H1 (cell line): ENCODE results near the gene TMEM238. TPM values are rescaled to one million over a fixed set of nuclear protein-coding genes. Genes with fewer than 3 reads are reported as not detected.

Experiments
- CTCF ChIA-PET: fragments of 300-600 bp; sonication (Branson Sonifier 250); formaldehyde crosslinking; loops from one replicate; lab custom pipeline; 2021; ENCODE audit not compliant: partially characterized antibody; lab: Charles Lee
- POLR2A ChIA-PET: fragments of 300-600 bp; sonication (Branson Sonifier 250); formaldehyde crosslinking; loops from one replicate; lab custom pipeline; 2021; ENCODE audit warnings: inconsistent platforms; ENCODE audit not compliant: partially characterized antibody; lab: Charles Lee
- DNase-seq, 2 experiments: peaks; one replicate each; pipeline versions ENCODE4 v3.0.0 to v3.0.0-alpha.2; 2010 to 2022; ENCODE audit warnings: low spot score in 2 of 2, low read depth in 1 of 2, mixed read lengths in 1 of 2
- FAIRE-seq: peaks from 2 replicates; lab custom pipeline; 2011; peaks lifted over from hg19 to GRCh38; lab: Jason Lieb, UNC
- H2AFZ ChIP-seq: 2 replicates; pipeline ENCODE4 v1.8.1; 2012; ENCODE audit warnings: low read length, inconsistent platforms
- H2AK5ac ChIP-seq: 2 replicates; pipeline ENCODE4 v1.6.1; 2013; ENCODE audit warnings: low read depth, low read length
- H2BK120ac ChIP-seq: replicated peaks from 2 replicates; pipeline ENCODE3; 2013; ENCODE audit warnings: low read depth, low read length, inconsistent platforms
- H2BK12ac ChIP-seq: 2 replicates; pipeline ENCODE4 v1.6.1; 2013; ENCODE audit warnings: low read depth, low read length
- H2BK15ac ChIP-seq: 2 replicates; pipeline ENCODE4 v1.6.1; 2013; ENCODE audit warnings: low read length
- H2BK20ac ChIP-seq: 2 replicates; pipeline ENCODE4 v1.6.1; 2013; ENCODE audit warnings: low read length
- H2BK5ac ChIP-seq: 2 replicates; pipeline ENCODE4 v1.6.1; 2013; ENCODE audit warnings: low read depth, low read length
- H3K14ac ChIP-seq: 2 replicates; pipeline ENCODE4 v1.6.1; 2013; ENCODE audit warnings: inconsistent platforms; ENCODE audit not compliant: insufficient read length
- H3K18ac ChIP-seq: 2 replicates; pipeline ENCODE4 v1.6.1; 2013; ENCODE audit warnings: low read length; ENCODE audit errors: extremely low read depth
- H3K23ac ChIP-seq: 2 replicates; pipeline ENCODE4 v1.6.1; 2013; ENCODE audit warnings: inconsistent platforms; ENCODE audit not compliant: insufficient read length
- H3K23me2 ChIP-seq: 2 replicates; pipeline ENCODE4 v1.6.1; 2013; ENCODE audit warnings: low read depth, low read length
- H3K27ac ChIP-seq: 2 replicates; pipeline ENCODE4 v1.6.1; 2011; ENCODE audit warnings: low read depth, low read length, inconsistent platforms
- H3K27me3 ChIP-seq, 4 experiments: replicated peaks in 1 of 4; 1 replicate in 1 of 4; 2 replicates in 3 of 4; pipeline versions ENCODE4 v1.6.1 to v1.8.1; 2011 to 2013; ENCODE audit warnings: low read length in 3 of 4, mild to moderate bottlenecking in 3 of 4, inconsistent platforms in 2 of 4, mixed read lengths in 2 of 4, moderate library complexity in 1 of 4; ENCODE audit not compliant: control insufficient read depth in 3 of 4, insufficient read depth in 3 of 4; ENCODE audit errors: extremely low read depth in 1 of 4
- H3K36me3 ChIP-seq, 4 experiments: 2 replicates each; pipeline versions ENCODE4 v1.6.1 to v1.8.1; 2011 to 2013; ENCODE audit warnings: mild to moderate bottlenecking in 4 of 4, low read length in 3 of 4, moderate library complexity in 2 of 4, control low read depth in 1 of 4, inconsistent platforms in 1 of 4; ENCODE audit not compliant: insufficient read depth in 4 of 4, control insufficient read depth in 2 of 4
- H3K4ac ChIP-seq: replicated peaks from 2 replicates; pipeline ENCODE3; 2013; ENCODE audit warnings: low read length, low read depth, mixed read lengths, inconsistent platforms; ENCODE audit not compliant: insufficient read length
- H3K4me1 ChIP-seq, 4 experiments: replicated peaks in 1 of 4; 1 replicate in 1 of 4; 2 replicates in 3 of 4; pipeline versions ENCODE4 v1.6.1 to v1.8.1; 2011 to 2013; ENCODE audit warnings: low read length in 3 of 4, inconsistent platforms in 2 of 4, mixed read lengths in 1 of 4; ENCODE audit not compliant: insufficient read depth in 4 of 4, control insufficient read depth in 3 of 4
- H3K4me2 ChIP-seq, 2 experiments: 2 replicates each; pipeline versions ENCODE4 v1.6.1 to v1.8.1; 2011 to 2013; ENCODE audit warnings: low read depth in 2 of 2, low read length in 2 of 2, control low read depth in 1 of 2, inconsistent platforms in 1 of 2, mild to moderate bottlenecking in 1 of 2; ENCODE audit not compliant: insufficient read depth in 1 of 2
- H3K4me3 ChIP-seq, 4 experiments: fragments of 200-600, 300-600 bp in 1 of 4; sonication (generic), shearing (Covaris generic), sonication (Bioruptor Twin) in 1 of 4; 2 replicates each; pipeline versions ENCODE4 v1.5.1 to v1.8.1; 2011 to 2016; ENCODE audit warnings: low read length in 4 of 4, low read depth in 3 of 4, control low read depth in 2 of 4, inconsistent platforms in 2 of 4, mild to moderate bottlenecking in 2 of 4, mixed read lengths in 1 of 4, moderate library complexity in 1 of 4; ENCODE audit not compliant: insufficient read depth in 2 of 4; ENCODE audit errors: extremely low read depth in 1 of 4
- H3K56ac ChIP-seq: replicated peaks from 2 replicates; pipeline ENCODE3; 2013; ENCODE audit warnings: low read depth, mild to moderate bottlenecking, mixed read lengths, low read length, inconsistent platforms; ENCODE audit not compliant: insufficient read length
- H3K79me1 ChIP-seq: 2 replicates; pipeline ENCODE4 v1.6.1; 2013; ENCODE audit warnings: low read depth, low read length, control low read depth
- H3K79me2 ChIP-seq, 2 experiments: 2 replicates each; pipeline versions ENCODE4 v1.6.1 to v1.8.1; 2012 to 2013; ENCODE audit warnings: low read length in 2 of 2, mild to moderate bottlenecking in 2 of 2, inconsistent platforms in 1 of 2; ENCODE audit not compliant: insufficient read depth in 2 of 2, control insufficient read depth in 1 of 2
- H3K9ac ChIP-seq, 4 experiments: replicated peaks in 1 of 4; 1 replicate in 1 of 4; 2 replicates in 3 of 4; pipeline versions ENCODE4 v1.6.1 to v1.8.1; 2011 to 2013; ENCODE audit warnings: low read depth in 3 of 4, low read length in 3 of 4, control low read depth in 2 of 4, mild to moderate bottlenecking in 2 of 4, moderate library complexity in 2 of 4, inconsistent platforms in 1 of 4; ENCODE audit errors: extremely low read depth in 1 of 4
- H3K9me3 ChIP-seq, 2 experiments: 2 replicates each; pipeline versions ENCODE4 v1.6.1 to v1.8.1; 2012 to 2013; ENCODE audit warnings: mild to moderate bottlenecking in 2 of 2, moderate library complexity in 2 of 2, control low read depth in 1 of 2, inconsistent platforms in 1 of 2, low read depth in 1 of 2, low read length in 1 of 2, mixed read lengths in 1 of 2; ENCODE audit not compliant: insufficient read depth in 2 of 2
- H4K20me1 ChIP-seq, 2 experiments: replicated peaks in 1 of 2; 2 replicates each; pipeline versions ENCODE3 to v1.8.1; 2011 to 2013; ENCODE audit warnings: inconsistent platforms in 2 of 2, low read length in 2 of 2, mild to moderate bottlenecking in 1 of 2; ENCODE audit not compliant: insufficient read depth in 2 of 2, control insufficient read depth in 1 of 2
- H4K5ac ChIP-seq: 2 replicates; pipeline ENCODE4 v1.6.1; 2013; ENCODE audit warnings: low read length, low read depth, mixed read lengths, inconsistent platforms; ENCODE audit not compliant: insufficient read length
- H4K8ac ChIP-seq: 2 replicates; pipeline ENCODE4 v1.8.0; 2013; ENCODE audit warnings: mild to moderate bottlenecking, moderate library complexity, low read length, inconsistent platforms; ENCODE audit not compliant: insufficient read depth; ENCODE audit errors: extremely low read depth
- H4K91ac ChIP-seq: replicated peaks from 2 replicates; pipeline ENCODE3; 2013; ENCODE audit warnings: low read length, mixed read lengths, inconsistent platforms; ENCODE audit not compliant: insufficient read length
- GTF2F1 ChIP-seq: IDR thresholded peaks from 2 replicates; pipeline ENCODE4 v1.6.1; 2012; ENCODE audit warnings: low read depth, low read length, improper control_type of control experiment, borderline replicate concordance
- JUND ChIP-seq: IDR thresholded peaks from 2 replicates; pipeline ENCODE4 v1.6.1; 2011; ENCODE audit warnings: mild to moderate bottlenecking, improper control_type of control experiment, low read length
- PHF8 ChIP-seq: fragments of 200-600 bp; sonication (generic); conservative IDR thresholded peaks from 2 replicates; pipeline ENCODE4 v1.7.1; 2012; ENCODE audit warnings: low read depth, mild to moderate bottlenecking, inconsistent platforms, low read length, moderate library complexity
- POLR2AphosphoS5 ChIP-seq: IDR thresholded peaks from 2 replicates; pipeline ENCODE4 v1.6.1; 2011; ENCODE audit warnings: low read depth, low read length
- RNF2 ChIP-seq: fragments of 200-900, 300-1000 bp; sonication (generic); IDR thresholded peaks from 2 replicates; pipeline ENCODE4 v1.7.1; 2016; ENCODE audit warnings: borderline replicate concordance, low read depth, mild to moderate bottlenecking, antibody characterized with exemption, low read length; ENCODE audit not compliant: poor library complexity, severe bottlenecking; ENCODE audit errors: missing control alignments
- TAF1 ChIP-seq: IDR thresholded peaks from 2 replicates; pipeline ENCODE4 v1.6.1; 2011; ENCODE audit warnings: mild to moderate bottlenecking, low read depth, low read length
- TEAD4 ChIP-seq: IDR thresholded peaks from 2 replicates; pipeline ENCODE4 v1.6.1; 2012; ENCODE audit warnings: low read depth, low read length, inconsistent platforms, mixed read lengths
- ZNF274 ChIP-seq: IDR thresholded peaks from 2 replicates; pipeline ENCODE4 v1.7.0; 2012; ENCODE audit warnings: low read length, borderline replicate concordance; ENCODE audit errors: extremely low read depth
- WGBS, 2 experiments: shearing (Covaris generic) in 1 of 2; methylation state at CpG; one replicate each; pipeline versions ENCODE4 v1.1.6 to v1.1.7; 2013 to 2015; ENCODE audit warnings: low lambda C conversion rate in 2 of 2, mixed read lengths in 2 of 2, inconsistent platforms in 1 of 2, low coverage in 1 of 2, missing lambda C conversion rate in 1 of 2; ENCODE audit not compliant: insufficient replicate concordance in 2 of 2, insufficient coverage in 1 of 2, insufficient read length in 1 of 2; ENCODE audit errors: extremely low coverage in 1 of 2, missing lambda C conversion rate in 1 of 2; 5-methylcytosine and 5-hydroxymethylcytosine counted together
- polyA plus RNA-seq, 7 experiments: library from polyadenylated mRNA; depleted of rRNA in 3 of 7; stranded (reverse) in 5 of 7; unstranded in 2 of 7; fragments of >200 nt in 5 of 7; fragments of 200-250 nt in 2 of 7; gene quantifications; 1 replicate in 5 of 7; 2 replicates in 1 of 7; 4 replicates in 1 of 7; pipeline versions ENCODE4 v1.2.1 to v1.2.3, GENCODE V29; 2011 to 2013; ENCODE audit warnings: missing spikeins in 2 of 7, mixed read lengths in 2 of 7
- total RNA-seq: library from RNA; stranded (reverse); fragmentation: NEBNext Ultra II Directional; extraction: Animal tissue kit (Norgen Biotek cat#: 25700); gene quantifications from 2 replicates; pipeline ENCODE4 v1.2.1, GENCODE V29; 2021
- TF ChIP-seq, protein P1 (sequence below): IDR thresholded peaks from 2 replicates; pipeline ENCODE4 v1.6.1; 2012; ENCODE audit warnings: low read length, inconsistent platforms

Gene TMEM238
- total and polyA plus RNA-seq, 2 of the 8 experiments (the other 6 are each of a cell fraction or from before 2014, with no cell fraction given) = 0.53 to 3.8 TPM

DNA sequence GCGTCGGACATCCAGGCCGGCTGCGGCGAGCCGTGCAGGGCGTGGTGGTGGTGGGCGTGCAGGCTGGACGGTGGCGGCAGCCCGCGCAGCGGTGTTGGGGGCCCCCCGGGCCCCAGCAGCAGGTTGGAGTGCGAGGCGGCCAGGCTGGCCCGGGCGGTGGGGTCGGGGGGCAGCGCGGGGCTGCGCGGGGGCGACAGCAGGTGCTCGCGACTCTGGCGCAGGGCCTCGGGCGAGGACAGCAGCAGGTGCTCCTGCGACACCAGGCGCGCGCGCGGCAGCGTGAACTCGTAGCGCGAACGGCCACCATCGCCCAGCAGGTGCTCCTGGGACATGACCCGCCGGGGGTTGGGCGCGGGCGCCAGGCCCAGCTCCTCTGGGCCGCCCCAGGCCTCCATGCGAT, 49.2 kb upstream of the TMEM238 start:
- TF ChIP-seq PHF8 = no peak
- TF ChIP-seq POLR2AphosphoS5 = no peak
- TF ChIP-seq TAF1 = no peak
- TF ChIP-seq ZNF274 = no peak
- no peak for TF ChIP-seq JUND
- no peak for TF ChIP-seq RNF2
- no peak for TF ChIP-seq TEAD4
- TF ChIP-seq, protein P1, sequence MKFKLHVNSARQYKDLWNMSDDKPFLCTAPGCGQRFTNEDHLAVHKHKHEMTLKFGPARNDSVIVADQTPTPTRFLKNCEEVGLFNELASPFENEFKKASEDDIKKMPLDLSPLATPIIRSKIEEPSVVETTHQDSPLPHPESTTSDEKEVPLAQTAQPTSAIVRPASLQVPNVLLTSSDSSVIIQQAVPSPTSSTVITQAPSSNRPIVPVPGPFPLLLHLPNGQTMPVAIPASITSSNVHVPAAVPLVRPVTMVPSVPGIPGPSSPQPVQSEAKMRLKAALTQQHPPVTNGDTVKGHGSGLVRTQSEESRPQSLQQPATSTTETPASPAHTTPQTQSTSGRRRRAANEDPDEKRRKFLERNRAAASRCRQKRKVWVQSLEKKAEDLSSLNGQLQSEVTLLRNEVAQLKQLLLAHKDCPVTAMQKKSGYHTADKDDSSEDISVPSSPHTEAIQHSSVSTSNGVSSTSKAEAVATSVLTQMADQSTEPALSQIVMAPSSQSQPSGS = no peak
- TF ChIP-seq GTF2F1 = no peak
- ChIA-PET CTCF (no interaction called here), POLR2A (no interaction called here)
- no peaks in the 10 kb centered on the region for H3K79me2 ChIP-seq
- no peak overlapping the region for H3K23ac ChIP-seq
- no peak overlapping the region for H4K91ac ChIP-seq
- H2BK5ac ChIP-seq = no peak overlapping the region
- FAIRE-seq (no peak), DNase-seq (no peak)
- H2AK5ac ChIP-seq = no peak overlapping the region
- peaks cover 0 to 3% (median 3%) of the 10 kb centered on the region in 4 experiments; a peak in 5 of 7 replicates for H3K27me3 ChIP-seq
- H3K9ac ChIP-seq = no peak overlapping the region
- H4K8ac ChIP-seq = no peak overlapping the region
- no peak overlapping the region for H3K14ac ChIP-seq
- H3K4me1 ChIP-seq = peaks cover 0 to 3% (median 1%) of the 10 kb centered on the region in 4 experiments; a peak in 2 of 7 replicates
- no peak overlapping the region for H3K27ac ChIP-seq
- no peak overlapping the region for H2BK12ac ChIP-seq
- no peak overlapping the region for H3K56ac ChIP-seq
- H3K4me2 ChIP-seq = no peak overlapping the region
- H2BK120ac ChIP-seq = no peak overlapping the region
- no peak overlapping the region for H2BK20ac ChIP-seq
- peaks cover 6% of the 10 kb centered on the region for H3K79me1 ChIP-seq
- no peak overlapping the region for H2BK15ac ChIP-seq
- H4K5ac ChIP-seq = no peak overlapping the region
- H3K36me3 ChIP-seq = no peaks in the 10 kb centered on the region
- H3K18ac ChIP-seq = no peak overlapping the region
- H4K20me1 ChIP-seq = peaks cover 2 to 15% of the 10 kb centered on the region in 2 experiments
- H3K9me3 ChIP-seq = 0 out of 4 replicates have a peak, but pooled peaks cover 0 to 9% of the 10 kb centered on the region in 2 experiments
- H3K4me3 ChIP-seq = no peak overlapping the region
- H3K23me2 ChIP-seq = peaks cover 13% of the 10 kb centered on the region; the same call in 1 of the 2 replicates
- no peak overlapping the region for H3K4ac ChIP-seq
- no peak overlapping the region for H2AFZ ChIP-seq
- 92% methylated on average over 30 of the region's 48 CpGs; no CpG with 5 or more reads in 1 of the 2 experiments for WGBS, 2 experiments
